NCI-H1092 treated with DMSO at 0.1 percent for 48 hours (cell line): Measurements from ENCODE around the gene PTGDS.

Experiments used
- DNase-seq: peaks from one replicate; lab custom pipeline; 2025; lab: John Stamatoyannopoulos, UW

The PTGDS gene

GRCh38 chr9:136977223-136977622, at the start of gene PTGDS:
TSS of gene PTGDS (plus strand) at chr9:136977504. CDS start at chr9:136977579, 75 bp downstream.
- DNase-seq, result no peak

GRCh38 chr9:136928591-136928990, 48.7 kb upstream of the PTGDS start:
- DNase-seq, result no peak

GRCh38 chr9:136930014-136930413, 47.3 kb upstream of the PTGDS start:
- DNase-seq, result no peak

GRCh38 chr9:136931611-136932130, 45.6 kb upstream of the PTGDS start:
- no peak for DNase-seq

GRCh38 chr9:136934277-136934676, 43.0 kb upstream of the PTGDS start:
- no peak for DNase-seq

GRCh38 chr9:136935651-136936050, 41.7 kb upstream of the PTGDS start:
- no peak for DNase-seq

GRCh38 chr9:136936645-136937170, 40.6 kb upstream of the PTGDS start:
- no peak for DNase-seq

GRCh38 chr9:136937186-136938001, 39.9 kb upstream of the PTGDS start:
- DNase-seq, result no peak

- DNase-seq, result no peak
These were observed 37.8 kb upstream of the PTGDS start for GRCh38 chr9:136939431-136939995.

- no peak for DNase-seq
These were observed 37.2 kb upstream of the PTGDS start for GRCh38 chr9:136939996-136940525.

GRCh38 chr9:136940526-136941230, 36.6 kb upstream of the PTGDS start:
- no peak for DNase-seq

- DNase-seq, result no peak
These were observed 35.8 kb upstream of the PTGDS start for GRCh38 chr9:136941231-136942111.

- DNase-seq, result no peak
These were observed 35.0 kb upstream of the PTGDS start for GRCh38 chr9:136942112-136942880.

GRCh38 chr9:136942881-136943230, 34.4 kb upstream of the PTGDS start:
- no peak for DNase-seq

- DNase-seq, result no peak
These were observed 33.8 kb upstream of the PTGDS start for GRCh38 chr9:136943291-136944211.

- no peak for DNase-seq
These were observed 33.1 kb upstream of the PTGDS start for GRCh38 chr9:136944212-136944518.

GRCh38 chr9:136944519-136945332, 32.6 kb upstream of the PTGDS start, which contains the start of the genes C8G and FBXW5:
TSS of gene C8G (plus strand) at chr9:136945243. CDS start at chr9:136945321, 78 bp downstream.
TSS of gene FBXW5 (minus strand) at chr9:136944738. CDS start at chr9:136944083, 655 bp downstream.
- peak; percentile 90 for DNase-seq
